K562 (cell line): ENCODE data around the gene ENPP5.

Experiments
- CCAR2 ChIP-seq: fragments of 200-400 bp; formaldehyde crosslinking; IDR thresholded peaks from 2 replicates; pipeline ENCODE4 v1.6.1; 2017; ENCODE audit warnings: mild to moderate bottlenecking, low read depth, low read length
- CHD2 ChIP-seq: IDR thresholded peaks from 2 replicates; pipeline ENCODE4 v1.6.1; 2011; ENCODE audit warnings: low read depth, low read length
- HNRNPUL1 ChIP-seq: fragments of 200-400 bp; formaldehyde crosslinking; IDR thresholded peaks from 2 replicates; pipeline ENCODE4 v1.6.1; 2017; ENCODE audit warnings: low read length
- KAT7 ChIP-seq: sonication (generic); formaldehyde crosslinking; IDR thresholded peaks from 2 replicates; pipeline ENCODE4 v1.8.0; 2022; ENCODE audit warnings: missing genetic modification reagents, mild to moderate bottlenecking, borderline replicate concordance
- NCOR1 ChIP-seq: fragments of 450-650 bp; IDR thresholded peaks from 2 replicates; pipeline ENCODE4 v1.6.1; 2016; ENCODE audit warnings: mild to moderate bottlenecking, moderate library complexity
- NR2C1 ChIP-seq, 2 experiments: fragments of 450-650 bp; IDR thresholded peaks; 2 replicates each; pipeline ENCODE4 v1.6.1; 2017; ENCODE audit warnings: mild to moderate bottlenecking in 2 of 2, antibody characterized with exemption in 1 of 2, inconsistent platforms in 1 of 2, missing compliant biosample characterization in 1 of 2, missing genetic modification characterization in 1 of 2
- POLR2A ChIP-seq: fragments of 450-650 bp; conservative IDR thresholded peaks from 2 replicates; pipeline ENCODE4 v1.6.1; 2016
- POLR2AphosphoS5 ChIP-seq: IDR thresholded peaks from 2 replicates; pipeline ENCODE4 v1.6.1; 2011; ENCODE audit warnings: mild to moderate bottlenecking, low read depth, low read length, moderate library complexity; ENCODE audit not compliant: control insufficient read depth, insufficient read depth
- RBM14 ChIP-seq: fragments of 200-400 bp; formaldehyde crosslinking; IDR thresholded peaks from 2 replicates; pipeline ENCODE4 v1.6.1; 2018; ENCODE audit warnings: low read depth, mild to moderate bottlenecking, low read length, moderate library complexity, borderline replicate concordance; ENCODE audit not compliant: insufficient read depth
- TBL1XR1 ChIP-seq, 2 experiments: IDR thresholded peaks; 2 replicates each; pipeline ENCODE4 v1.6.1; 2012; ENCODE audit warnings: improper control_type of control experiment in 2 of 2, low read length in 2 of 2, mild to moderate bottlenecking in 1 of 2
- TF ChIP-seq, protein P1 (sequence below), 3 experiments: IDR thresholded peaks in 2 of 3; conservative IDR thresholded peaks in 1 of 3; 2 replicates each; pipeline ENCODE4 v1.5.1; 2011 to 2012; ENCODE audit warnings: low read length in 3 of 3, mild to moderate bottlenecking in 3 of 3, control low read depth in 2 of 3, improper control_type of control experiment in 1 of 3, inconsistent platforms in 1 of 3, low read depth in 1 of 3, mixed read lengths in 1 of 3, moderate library complexity in 1 of 3; ENCODE audit not compliant: insufficient read depth in 2 of 3
- TF ChIP-seq, protein P2 (sequence below): fragments of 250-450 bp; sonication (Bioruptor Pico); IDR thresholded peaks from 2 replicates; pipeline ENCODE4 v1.5.0; 2020; ENCODE audit warnings: mild to moderate bottlenecking, borderline replicate concordance
- TF ChIP-seq, protein P3 (sequence below): IDR thresholded peaks from 3 replicates; pipeline ENCODE4 v1.6.1; 2011; ENCODE audit warnings: borderline replicate concordance, mild to moderate bottlenecking; ENCODE audit not compliant: insufficient read length, insufficient read depth

DNA sequence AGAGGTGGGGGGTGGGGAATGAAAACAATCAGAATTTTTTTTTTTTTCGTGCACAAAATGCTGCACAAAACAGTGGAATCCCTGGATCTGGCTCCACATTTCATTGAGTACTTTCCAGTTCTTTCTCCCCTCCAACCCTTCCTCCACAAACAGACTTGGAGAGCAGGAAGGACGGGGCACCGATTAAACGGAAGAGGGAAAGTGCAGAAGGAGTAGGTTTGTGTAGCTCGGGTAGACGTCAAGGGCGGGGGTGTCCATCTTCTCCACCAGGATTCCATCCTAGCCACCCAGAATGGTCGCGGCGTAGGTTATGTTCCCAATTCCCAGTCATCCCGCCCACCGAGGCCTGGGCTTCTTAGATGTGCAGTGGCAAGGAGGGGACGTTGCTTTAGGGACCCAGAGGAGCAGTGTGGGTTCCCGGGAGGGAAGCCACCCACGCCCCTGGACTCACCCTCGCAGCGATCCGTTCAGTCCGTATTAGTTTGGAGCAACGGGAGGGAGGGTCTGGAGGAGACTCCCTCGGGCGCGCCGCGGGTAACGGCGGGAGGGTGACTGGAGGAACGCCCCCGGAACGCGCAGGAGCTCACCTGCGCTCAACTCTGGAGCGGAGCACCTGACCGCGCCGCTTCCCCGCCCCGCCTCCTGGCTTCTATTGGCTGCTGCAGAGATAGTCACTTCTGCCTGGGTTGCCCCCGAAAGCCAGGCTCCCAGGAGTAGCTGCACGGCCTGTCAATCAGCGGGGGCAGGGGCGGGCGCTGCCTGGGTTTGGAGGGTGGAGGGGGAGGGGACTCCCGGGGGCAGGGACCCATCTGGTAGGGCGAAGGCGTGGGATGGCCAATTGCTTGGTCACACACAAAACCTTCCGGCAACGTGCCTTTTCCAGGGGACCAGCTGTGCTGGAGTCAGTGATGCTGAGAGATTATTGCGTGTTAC lies at the start of gene ENPP5:
- TF ChIP-seq POLR2A, result no peak
- TF ChIP-seq, protein P1, sequence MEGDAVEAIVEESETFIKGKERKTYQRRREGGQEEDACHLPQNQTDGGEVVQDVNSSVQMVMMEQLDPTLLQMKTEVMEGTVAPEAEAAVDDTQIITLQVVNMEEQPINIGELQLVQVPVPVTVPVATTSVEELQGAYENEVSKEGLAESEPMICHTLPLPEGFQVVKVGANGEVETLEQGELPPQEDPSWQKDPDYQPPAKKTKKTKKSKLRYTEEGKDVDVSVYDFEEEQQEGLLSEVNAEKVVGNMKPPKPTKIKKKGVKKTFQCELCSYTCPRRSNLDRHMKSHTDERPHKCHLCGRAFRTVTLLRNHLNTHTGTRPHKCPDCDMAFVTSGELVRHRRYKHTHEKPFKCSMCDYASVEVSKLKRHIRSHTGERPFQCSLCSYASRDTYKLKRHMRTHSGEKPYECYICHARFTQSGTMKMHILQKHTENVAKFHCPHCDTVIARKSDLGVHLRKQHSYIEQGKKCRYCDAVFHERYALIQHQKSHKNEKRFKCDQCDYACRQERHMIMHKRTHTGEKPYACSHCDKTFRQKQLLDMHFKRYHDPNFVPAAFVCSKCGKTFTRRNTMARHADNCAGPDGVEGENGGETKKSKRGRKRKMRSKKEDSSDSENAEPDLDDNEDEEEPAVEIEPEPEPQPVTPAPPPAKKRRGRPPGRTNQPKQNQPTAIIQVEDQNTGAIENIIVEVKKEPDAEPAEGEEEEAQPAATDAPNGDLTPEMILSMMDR (IDR thresholded peaks at IDR 0.05 in 2 of 3, conservative IDR thresholded peaks at IDR 0.05 in 1 of 3; ENCODE audit: insufficient read depth in 2 of 3, low read depth in 1 of 3, low read length in 3 of 3), result no peak
- TF ChIP-seq NR2C1 (IDR thresholded peaks at IDR 0.05), result no peak
- TF ChIP-seq NR2C1 (tag; IDR thresholded peaks at IDR 0.05), result no peak
- TF ChIP-seq, protein P2, sequence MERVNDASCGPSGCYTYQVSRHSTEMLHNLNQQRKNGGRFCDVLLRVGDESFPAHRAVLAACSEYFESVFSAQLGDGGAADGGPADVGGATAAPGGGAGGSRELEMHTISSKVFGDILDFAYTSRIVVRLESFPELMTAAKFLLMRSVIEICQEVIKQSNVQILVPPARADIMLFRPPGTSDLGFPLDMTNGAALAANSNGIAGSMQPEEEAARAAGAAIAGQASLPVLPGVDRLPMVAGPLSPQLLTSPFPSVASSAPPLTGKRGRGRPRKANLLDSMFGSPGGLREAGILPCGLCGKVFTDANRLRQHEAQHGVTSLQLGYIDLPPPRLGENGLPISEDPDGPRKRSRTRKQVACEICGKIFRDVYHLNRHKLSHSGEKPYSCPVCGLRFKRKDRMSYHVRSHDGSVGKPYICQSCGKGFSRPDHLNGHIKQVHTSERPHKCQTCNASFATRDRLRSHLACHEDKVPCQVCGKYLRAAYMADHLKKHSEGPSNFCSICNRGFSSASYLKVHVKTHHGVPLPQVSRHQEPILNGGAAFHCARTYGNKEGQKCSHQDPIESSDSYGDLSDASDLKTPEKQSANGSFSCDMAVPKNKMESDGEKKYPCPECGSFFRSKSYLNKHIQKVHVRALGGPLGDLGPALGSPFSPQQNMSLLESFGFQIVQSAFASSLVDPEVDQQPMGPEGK (CRISPR knock-in tag), result no peak
- TF ChIP-seq RBM14, result no peak
- no peak for TF ChIP-seq POLR2AphosphoS5
- TF ChIP-seq NCOR1, result no peak
- no peak for TF ChIP-seq CHD2
- TF ChIP-seq, protein P3, sequence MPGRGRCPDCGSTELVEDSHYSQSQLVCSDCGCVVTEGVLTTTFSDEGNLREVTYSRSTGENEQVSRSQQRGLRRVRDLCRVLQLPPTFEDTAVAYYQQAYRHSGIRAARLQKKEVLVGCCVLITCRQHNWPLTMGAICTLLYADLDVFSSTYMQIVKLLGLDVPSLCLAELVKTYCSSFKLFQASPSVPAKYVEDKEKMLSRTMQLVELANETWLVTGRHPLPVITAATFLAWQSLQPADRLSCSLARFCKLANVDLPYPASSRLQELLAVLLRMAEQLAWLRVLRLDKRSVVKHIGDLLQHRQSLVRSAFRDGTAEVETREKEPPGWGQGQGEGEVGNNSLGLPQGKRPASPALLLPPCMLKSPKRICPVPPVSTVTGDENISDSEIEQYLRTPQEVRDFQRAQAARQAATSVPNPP, result no peak
- TF ChIP-seq KAT7 (CRISPR knock-in tag), result no peak
- TF ChIP-seq TBL1XR1 (IDR thresholded peaks at IDR 0.05; ENCODE audit: low read length in 2 of 2), result no peak
- TF ChIP-seq HNRNPUL1, result no peak
- TF ChIP-seq CCAR2, result no peak
